ENCODE results near the gene GCH1.

Gene GCH1

DNA sequence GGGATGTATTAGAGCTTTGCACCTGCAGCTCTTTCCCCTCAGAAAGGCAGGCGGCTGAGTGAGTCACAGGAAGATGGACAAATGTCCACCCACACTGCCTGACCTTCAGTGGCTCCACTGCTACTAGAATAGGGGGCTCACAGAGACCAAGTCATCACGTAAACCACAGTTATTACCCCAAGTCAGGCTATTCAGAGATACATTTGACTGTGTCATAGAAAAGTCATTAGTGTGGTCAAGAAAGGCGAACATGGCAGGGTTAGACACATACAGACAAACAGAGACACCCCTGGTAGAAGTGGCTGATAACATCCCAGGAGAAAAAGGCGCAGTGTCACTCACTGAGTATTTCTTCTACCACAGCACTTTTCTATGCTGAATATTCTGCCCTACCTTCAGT is 36.0 kb downstream of the GCH1 start:
- no peak for DNase-seq (ENCODE audit: low spot score)

DNA sequence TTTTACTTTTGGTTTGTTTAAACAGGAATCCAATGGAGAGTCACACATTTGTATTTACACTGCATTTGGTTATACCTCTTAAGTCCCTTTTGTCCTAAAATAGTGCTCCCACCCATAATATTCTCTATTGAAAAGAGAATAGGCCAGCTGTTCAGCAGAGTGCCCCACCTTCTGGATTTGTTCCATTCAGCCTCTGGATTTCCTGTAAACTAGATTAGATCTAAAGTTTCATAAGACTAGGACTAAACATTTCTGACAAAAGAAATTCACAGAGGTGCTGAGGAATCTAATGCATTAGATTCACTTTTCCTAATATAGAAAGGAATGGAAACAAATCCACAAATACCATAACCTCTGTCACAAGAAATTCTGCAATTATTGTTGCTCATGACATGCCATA is 38.1 kb downstream of the GCH1 start:
- no peak for DNase-seq (ENCODE audit: low spot score)

DNA sequence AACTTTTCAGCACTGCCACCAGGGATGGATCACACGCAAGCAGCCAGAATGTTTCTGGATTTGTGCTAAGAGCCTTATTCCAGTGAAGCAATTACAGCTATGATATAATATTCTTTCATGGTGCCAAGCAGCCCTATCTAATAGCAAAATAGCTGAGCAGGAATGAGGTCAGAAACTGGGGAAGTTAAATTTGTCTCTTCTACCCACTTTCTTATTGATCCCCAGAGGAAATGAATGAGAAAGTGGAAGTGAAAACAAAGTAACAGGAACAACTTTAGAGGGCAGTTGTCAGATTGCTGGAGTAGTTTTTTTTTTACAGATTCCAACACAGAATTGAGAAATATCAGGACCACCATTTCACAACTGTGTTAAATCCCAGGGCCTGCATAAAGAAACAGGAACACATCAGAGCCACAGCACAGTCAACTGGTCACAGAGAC is 44.8 kb downstream of the GCH1 start:
- DNase-seq (ENCODE audit: low spot score) = peak; percentile 75

DNA sequence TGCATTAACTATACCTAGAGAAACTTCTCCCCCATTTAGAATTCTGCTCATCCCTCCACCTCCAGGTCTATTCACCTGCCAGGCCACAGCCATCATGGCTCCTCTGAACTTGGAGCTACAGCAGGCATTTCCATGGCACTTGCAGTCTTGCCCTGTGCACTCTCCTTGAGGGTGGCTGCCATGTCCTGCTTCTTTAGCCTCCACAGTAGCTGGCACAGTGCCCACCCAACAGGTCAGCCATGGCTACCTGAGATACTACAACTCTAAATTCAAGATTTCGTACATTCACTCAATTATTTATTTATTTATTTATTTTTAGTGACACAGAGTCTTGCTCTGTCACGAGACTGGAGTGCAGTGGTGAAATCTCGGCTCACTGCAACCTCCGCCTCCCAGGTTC is 46.5 kb downstream of the GCH1 start:
- DNase-seq (ENCODE audit: low spot score) = no peak

DNA sequence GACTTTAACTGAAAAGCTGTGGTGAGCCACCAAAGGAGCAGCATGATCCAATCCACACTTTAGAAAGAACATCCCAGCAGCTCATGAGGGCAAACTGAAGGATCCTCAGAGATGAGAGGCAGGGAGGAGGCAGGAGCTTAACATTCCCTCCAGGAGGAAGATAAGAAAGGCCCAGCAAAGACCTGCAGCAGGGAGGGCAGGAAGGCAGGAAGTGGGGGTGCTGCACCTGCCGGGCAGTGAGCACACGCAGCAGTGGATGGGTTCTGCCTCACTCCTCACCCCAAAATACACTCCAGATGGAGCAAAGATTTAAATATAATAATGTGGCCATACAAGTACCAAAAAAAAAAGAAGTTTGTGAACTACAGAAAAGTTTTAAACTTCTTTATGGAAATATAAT is 48.4 kb downstream of the GCH1 start:
- no peak for DNase-seq (ENCODE audit: low spot score)

DNA sequence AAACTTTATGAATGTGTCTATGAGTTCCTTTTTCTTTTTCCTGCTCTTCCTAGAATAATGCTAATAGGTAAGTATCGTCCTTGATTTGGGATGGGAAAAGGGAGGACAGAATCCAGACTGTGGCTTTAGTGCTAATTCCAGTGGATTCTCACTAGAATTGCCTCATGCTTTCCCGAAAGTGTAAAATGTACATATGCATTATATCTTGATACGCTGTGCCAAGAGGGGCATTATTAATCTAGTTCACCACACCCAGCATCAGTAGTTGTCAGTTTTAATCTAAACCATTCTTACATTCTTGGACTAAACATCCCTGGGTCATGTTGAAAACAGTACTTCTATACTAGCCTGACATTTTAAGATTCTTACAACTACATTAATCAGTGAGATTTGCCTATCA is 49.3 kb downstream of the GCH1 start:
- no peak for DNase-seq (ENCODE audit: low spot score)

DNA sequence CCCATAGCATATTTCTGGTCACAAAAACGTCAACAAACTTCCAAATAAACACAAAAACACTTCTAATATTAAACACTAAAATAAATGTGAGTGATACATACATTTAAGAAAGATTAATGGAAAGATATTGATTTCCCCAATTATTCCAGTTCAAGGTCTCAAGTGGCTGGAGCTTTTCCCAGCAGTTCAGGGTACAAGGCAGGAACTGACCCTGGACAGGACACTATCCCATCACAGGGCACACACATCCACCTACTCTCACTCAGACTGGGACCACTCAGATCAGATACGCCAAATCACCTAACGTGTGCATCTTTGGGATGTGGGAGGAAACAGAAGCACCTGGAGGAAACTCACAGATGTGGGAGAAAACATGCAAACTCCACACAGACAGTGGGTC is 50.4 kb downstream of the GCH1 start:
- DNase-seq (ENCODE audit: low spot score) = no peak

DNA sequence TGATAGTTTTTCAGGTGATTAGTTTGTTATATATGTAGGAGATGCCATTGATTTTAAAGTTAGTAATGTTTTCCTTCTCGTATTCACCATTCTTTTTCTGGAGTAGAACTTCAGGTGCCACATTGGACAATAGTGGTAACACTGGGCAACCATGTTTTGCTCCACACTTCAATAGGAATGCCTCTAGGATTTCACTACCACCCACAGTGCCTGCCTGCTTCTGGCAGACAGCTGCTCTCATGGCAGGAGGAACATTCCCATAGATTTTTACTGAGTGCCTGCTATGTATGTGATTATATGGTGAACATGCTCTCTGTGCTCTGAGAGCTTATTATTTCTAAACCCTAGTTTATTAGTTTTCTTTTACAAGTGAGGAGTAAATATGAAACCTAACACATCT is 53.7 kb downstream of the GCH1 start:
- DNase-seq (ENCODE audit: low spot score) = no peak

DNA sequence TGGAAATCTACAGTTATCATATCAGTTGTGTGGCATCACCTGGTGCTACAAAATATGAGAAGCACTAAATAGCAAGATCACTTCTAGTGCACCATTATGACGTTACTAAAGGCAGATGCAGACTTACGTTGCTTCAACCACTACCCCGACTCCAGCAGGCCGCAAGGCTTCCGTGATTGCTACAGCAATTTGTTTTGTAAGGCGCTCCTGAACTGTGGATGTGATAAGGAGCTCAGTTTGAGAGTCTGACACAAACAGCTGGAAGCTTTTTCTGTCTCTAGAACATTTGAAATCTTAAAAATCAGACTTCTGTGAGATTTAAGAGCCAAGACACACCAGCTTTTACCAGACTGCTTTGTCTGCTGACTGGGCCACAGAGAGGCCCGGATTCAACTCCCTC is 57.0 kb downstream of the GCH1 start:
- DNase-seq (ENCODE audit: low spot score) = no peak

DNA sequence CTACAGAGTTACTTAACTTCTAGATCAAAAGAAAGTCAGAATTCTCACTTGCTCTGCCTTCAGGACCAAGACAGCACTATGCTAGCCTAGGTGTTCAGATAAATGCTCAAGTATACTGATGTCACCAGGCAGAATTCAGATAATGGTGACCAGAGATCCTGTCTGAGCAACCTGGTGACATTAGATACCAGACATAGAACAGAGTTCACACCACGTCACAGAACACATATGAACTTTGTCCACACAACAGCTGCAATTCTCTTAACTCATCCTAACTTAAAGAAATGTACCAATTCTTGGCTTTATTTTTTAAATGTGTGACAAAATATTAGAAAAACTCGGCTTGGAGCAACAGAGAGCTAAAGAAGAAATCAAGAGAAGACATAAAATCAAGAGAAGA is 58.1 kb downstream of the GCH1 start:
- no peak for DNase-seq (ENCODE audit: low spot score)

DNA sequence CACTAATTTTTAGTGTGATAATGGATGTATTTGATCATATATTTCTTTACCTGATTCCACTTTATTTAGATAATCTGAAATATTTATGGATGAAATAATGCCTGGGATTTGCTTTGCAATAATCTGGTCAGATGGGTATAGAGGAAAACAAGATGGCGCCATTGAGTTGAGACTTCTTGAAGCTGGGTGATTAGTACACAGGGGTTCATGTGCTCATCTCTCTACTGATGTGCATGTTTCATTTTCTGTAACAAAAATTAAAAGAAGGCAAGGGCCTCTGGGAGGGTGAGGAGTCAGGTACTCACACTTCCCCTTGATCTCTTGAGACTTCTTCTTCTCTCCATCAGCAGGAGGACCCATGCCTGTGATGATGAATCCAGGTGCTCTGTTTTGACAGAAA is 61.8 kb downstream of the GCH1 start:
- no peak for DNase-seq (ENCODE audit: low spot score)

DNA sequence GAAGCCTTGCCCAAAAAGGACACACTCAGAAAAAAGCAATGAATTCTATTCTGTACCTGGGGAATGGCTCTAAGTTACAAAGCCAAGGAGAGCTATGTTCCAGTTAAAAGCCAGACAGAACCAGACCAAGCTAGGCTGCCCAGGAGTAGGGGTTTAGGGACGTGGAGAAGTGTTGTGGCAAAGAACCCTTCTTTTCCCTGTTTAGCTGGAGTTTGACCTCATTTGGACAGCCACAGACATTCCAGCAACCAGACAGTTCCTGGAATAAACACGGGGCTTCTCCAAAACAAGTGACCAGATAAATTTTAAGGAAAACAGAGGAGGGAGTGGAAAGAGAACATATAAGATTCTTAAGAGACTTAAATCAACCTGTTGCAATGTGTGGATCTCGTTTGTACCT is 62.3 kb downstream of the GCH1 start:
- no peak for DNase-seq (ENCODE audit: low spot score)

DNA sequence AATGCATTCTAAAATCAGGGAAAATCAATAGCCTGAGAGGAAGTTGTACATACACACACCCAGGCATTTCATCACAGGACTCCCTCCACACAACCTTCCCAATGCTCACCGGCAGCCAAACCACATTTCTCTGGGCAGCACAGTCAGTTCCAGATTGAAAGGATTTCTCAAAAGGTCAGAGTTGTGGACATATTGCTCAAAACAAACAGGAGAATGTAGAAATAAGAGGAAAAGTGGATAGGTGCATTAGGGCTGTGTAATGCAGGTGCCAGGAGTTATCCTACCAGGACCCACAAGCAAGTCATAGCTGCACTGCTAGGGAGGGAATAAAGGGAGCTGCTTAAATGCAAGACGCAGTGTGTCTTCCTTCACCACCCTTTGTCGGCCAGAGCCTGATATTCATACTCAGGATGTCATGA is 62.9 kb downstream of the GCH1 start:
- no peak for DNase-seq (ENCODE audit: low spot score)

DNA sequence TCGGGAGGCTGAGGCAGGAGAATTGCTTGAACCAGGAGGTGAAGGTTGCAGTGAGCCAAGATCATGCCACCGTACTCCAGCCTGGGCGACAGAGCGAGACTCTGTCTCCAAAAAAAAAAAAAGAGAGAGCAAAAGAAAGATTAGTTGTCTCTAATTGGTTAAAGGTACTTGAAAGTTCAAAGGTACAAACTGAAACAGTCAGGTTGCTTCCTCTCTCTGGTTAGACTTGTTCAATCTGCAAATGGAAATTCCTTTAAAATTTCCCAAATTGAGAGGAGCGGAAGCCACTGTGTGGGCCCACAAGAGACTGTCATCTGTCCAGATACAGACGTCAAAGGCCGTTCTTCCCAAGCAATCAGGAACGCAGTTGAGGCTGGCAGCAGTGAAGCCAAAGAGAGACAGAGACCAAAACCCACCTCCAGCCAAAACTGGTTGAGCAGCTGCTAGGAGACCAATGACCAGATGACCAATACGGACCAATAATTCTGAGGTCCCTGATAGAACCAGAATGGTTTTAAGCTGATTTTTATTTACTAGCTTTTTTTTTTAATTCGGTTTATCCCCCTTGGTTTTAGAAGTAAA is 63.6 kb downstream of the GCH1 start:
- DNase-seq (ENCODE audit: low spot score) = no peak

DNA sequence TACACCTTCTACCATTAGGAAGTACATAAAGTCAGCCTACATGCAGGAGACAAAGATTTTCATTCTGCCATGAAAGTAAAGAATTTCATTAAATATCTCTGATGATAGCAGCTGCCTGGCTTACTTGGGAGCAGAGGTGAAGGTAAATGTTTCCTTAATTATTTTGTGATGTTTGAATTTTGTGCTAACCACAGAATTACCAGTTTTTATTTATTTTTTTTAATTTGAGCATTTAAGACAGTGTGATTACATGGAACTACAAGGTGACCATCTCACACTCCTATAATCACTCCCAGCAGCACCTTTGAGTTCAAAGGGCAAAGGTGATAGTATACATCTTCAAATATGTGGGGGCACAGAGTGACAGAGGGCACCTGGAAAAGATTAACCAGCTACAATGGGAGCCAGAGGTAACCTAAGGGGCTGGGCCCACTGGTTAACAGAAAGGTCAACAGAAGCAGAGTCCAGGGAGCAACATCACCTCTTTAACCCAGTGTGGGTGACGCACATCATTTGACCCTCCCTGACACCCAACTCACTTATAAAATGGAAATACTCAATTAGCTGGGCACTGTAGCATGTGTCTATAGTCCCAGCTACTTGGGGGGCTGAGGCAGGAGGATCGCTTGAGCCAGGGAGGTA is 65.0 kb downstream of the GCH1 start:
- DNase-seq (ENCODE audit: low spot score) = no peak

DNA sequence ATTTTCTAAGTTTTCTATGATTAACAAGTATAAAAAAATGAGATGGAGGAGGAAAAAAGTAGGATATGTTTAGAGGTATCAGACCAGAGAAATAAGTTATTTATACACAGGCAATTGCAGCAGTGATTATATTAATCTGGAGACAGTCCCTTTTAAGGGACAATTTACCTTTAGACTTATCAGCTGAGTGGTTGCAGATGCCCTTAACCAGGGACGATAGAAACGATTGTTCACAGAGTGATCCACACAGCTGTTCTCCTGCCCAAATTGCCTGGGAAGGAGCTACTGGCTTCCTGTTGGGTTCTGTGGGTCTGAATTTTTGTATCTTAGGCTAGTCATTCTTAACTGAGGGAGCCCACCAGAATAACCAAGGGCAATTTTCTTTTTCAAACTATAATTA is 66.4 kb downstream of the GCH1 start:
- no peak for DNase-seq (ENCODE audit: low spot score)

DNA sequence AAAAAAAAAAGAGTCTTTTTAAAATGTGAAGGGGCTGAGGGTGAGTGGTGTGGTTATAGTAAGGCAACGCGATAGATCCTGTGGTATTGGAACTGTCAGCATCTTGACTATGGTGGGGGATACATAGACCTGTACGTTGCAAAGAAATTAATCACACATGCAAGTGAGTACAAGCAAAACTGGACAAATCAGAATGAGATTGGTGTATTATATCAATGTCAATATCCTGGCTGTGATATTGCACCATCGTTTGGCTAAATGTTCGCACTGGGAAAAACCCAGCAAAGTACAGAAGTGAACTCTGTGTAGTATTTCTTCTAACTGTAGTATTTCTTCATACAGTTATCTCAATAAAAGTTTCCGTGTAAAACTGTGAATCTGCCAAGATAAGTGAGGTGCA is 67.9 kb downstream of the GCH1 start:
- no peak for DNase-seq (ENCODE audit: low spot score)

DNA sequence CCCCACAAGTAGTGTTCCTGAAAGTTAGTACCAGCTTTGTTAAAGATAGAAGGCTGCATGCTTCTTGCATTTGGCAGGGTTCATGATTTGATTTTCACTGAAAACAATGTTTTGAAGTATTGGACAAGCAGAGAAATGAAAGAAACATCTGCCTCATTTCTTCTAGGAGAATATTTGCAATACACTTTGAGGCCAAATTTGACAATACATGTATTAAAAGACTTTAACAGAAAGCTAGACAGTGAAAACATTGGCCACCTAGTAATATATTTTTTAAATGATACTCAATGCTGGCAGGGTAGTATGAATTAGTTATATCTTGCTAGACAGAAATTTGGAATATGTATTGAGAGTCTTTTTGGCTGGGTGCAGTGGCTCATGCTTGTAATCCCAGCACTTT is 68.5 kb downstream of the GCH1 start:
- no peak for DNase-seq (ENCODE audit: low spot score)

DNA sequence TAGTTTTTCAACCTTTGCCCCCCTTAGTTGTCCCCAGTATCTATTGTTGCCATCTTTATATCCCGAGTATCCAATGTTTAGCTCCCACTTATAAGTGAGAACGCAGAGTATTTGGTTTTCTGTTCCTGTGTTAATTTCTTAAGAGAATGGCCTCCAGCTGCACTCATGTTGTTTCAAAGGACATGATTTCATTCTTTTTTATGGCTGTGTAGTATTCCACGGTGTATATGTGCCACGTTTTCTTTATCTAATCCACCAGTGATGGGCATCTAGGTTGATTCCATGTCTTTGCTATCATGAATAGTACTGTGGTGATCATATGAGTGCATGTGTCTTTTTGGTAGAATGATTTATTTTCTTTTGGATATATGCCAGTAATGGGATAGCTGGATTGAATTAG is 72.0 kb downstream of the GCH1 start:
- DNase-seq (ENCODE audit: low spot score) = no peak

DNA sequence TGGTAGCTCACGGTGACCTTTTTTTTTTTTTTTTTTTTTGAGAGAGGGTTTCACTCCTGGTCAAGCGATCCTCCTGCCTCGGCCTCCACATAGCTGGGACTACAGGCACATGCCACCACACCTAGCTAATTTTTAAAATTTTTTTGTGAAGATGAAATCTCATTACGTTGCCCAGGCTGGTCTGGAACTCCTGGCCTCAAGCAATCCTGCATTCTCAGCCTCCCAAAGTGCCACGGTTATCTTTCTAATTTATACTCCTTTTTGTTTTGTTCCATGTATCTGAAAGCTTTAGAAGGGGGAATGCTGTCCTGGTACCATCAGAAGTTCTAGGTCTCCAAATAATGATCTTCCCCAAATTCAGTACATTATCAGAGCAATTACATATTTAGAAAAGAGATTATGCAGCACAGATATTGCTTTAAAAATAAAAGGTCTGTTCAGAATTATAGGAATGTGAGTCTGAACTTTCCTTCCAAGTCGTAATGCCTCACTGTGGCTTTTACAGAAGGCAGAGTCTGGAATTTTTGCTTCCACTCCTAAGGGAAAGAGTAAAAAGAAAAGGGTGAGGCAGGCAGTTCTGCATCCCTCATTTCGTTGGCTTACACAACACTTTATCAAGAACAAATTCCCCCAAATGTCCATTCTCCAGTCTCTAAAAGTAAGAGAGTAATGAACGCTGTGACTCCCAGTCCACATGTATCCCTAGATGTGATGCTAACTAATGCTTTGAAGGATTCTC is 73.0 kb downstream of the GCH1 start:
- DNase-seq (ENCODE audit: low spot score) = no peak

DNA sequence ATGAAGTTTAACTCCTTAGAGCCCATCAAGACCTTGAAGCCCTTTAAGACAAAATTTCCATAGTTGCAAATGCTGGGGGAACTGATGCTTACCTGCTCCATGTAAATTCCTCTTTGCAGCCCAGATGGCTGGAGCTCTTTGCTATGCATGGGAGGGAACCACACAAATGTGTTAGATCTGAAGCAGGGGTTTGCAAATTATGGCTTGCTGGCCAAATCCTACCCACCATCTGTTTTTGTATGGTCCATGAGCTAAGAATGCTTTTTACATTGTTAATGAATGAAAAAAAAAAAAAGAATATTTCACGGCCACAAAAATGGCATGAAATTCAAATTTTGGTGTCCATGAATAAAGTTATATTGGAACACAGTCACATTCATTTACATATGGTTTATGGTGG is 74.6 kb downstream of the GCH1 start:
- no peak for DNase-seq (ENCODE audit: low spot score)

DNA sequence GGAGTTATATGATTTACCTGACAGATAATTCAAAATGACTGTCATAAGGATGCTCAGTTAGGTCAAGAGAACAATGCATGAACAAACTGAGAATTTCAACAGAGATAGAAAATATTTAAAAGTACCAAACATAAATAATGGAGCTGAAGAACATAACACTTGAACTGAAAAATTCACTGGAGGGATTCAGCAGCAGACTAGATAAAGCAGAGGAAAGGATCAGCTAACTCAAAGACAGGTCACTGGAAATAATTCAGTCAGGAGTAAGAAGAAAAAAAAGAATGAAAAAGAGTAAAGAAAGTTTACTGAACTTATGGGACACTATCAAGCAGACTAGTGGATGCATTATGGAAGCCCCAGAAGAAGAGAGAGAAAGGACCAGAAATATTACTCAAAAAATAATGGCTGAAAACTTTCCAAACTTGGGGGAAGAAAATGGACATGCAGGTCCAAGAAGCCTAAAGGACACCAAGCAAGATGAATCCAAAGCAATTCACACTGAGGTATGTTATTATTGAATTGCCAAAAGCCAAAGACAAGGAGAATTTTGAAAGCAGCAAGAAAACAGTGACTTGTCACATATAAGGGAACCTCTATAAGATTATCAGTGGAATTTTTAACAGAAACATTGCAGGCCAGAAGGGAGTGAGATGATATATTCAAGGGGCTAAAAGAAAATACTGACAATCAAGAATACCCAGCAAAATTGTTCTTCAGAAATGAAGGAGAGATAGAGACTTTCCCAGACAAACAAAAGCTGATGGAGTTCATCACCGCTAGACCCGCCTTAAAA is 78.7 kb downstream of the GCH1 start:
- no peak for DNase-seq (ENCODE audit: low spot score)

DNA sequence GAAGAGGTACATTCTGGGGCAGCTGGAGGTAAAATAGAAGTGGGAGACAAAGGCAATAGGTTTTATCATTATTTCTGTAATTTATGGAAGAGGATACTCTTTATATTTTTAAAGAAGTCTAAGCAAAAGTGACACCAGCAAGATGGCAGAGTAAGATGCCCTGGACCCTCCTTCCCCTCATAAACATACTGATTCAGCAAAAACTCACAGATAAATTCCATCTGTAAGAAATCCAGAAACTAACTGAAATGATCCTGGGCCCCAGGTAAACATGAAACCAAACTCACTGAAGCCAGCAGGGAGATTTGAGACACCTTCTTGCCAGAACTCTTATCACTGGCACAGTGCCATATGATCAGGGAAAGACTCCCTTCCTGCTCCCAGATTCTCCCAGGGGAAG is 79.9 kb downstream of the GCH1 start:
- no peak for DNase-seq (ENCODE audit: low spot score)
